ENCODE results near the gene APEH.

DNA sequence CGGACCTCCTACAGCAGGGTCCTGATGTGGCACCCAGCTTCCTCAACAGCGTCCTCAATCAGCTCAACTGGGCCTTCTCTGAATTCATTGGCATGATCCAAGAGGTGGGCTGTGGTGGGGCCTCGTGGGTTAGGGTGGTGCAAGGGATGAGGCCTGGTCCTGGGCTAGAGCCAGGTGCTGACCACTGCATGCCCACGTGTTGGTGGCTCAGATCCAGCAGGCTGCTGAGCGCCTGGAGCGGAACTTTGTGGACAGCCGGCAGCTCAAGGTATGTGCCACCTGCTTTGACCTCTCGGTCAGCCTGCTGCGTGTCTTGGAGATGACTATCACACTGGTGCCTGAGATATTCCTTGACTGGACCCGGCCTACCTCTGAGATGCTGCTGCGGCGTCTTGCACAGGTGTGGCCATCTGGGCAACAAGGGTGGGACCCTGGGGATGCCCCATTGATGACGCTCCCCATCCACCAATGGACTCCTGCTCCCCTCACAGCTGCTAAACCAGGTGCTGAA, 41.5 kb downstream of the APEH start:
- TF ChIP-seq EZH2 (IDR thresholded peaks at IDR 0.05; ENCODE audit: low read length, unreplicated experiment): no peak
- TF ChIP-seq, protein P1, sequence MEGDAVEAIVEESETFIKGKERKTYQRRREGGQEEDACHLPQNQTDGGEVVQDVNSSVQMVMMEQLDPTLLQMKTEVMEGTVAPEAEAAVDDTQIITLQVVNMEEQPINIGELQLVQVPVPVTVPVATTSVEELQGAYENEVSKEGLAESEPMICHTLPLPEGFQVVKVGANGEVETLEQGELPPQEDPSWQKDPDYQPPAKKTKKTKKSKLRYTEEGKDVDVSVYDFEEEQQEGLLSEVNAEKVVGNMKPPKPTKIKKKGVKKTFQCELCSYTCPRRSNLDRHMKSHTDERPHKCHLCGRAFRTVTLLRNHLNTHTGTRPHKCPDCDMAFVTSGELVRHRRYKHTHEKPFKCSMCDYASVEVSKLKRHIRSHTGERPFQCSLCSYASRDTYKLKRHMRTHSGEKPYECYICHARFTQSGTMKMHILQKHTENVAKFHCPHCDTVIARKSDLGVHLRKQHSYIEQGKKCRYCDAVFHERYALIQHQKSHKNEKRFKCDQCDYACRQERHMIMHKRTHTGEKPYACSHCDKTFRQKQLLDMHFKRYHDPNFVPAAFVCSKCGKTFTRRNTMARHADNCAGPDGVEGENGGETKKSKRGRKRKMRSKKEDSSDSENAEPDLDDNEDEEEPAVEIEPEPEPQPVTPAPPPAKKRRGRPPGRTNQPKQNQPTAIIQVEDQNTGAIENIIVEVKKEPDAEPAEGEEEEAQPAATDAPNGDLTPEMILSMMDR (conservative IDR thresholded peaks at IDR 0.05; ENCODE audit: low read depth, low read length): no peak
